HG02981 (cell line): ENCODE measurements around the gene HMX2.

ENCODE experiments used
- ATAC-seq: cut with Tn5 transposase; IDR thresholded peaks from one replicate; pipeline ENCODE4 v1.9.1; 2021; ENCODE audit warnings: mild to moderate bottlenecking, moderate library complexity; ENCODE audit not compliant: unreplicated experiment

HMX2 gene

GRCh38 chr10:123180101-123181090 lies 32.5 kb downstream of the HMX2 start:
- ATAC-seq, result no peak

GRCh38 chr10:123183724-123184123 lies 35.8 kb downstream of the HMX2 start:
- no peak for ATAC-seq

GRCh38 chr10:123187781-123188180 lies 39.8 kb downstream of the HMX2 start:
- ATAC-seq, result no peak

- ATAC-seq, result no peak
These were observed 44.0 kb downstream of the HMX2 start for GRCh38 chr10:123191886-123192285.

- ATAC-seq, result no peak
These were observed 46.1 kb downstream of the HMX2 start for GRCh38 chr10:123194056-123194455.
